Measurements from ENCODE around the gene LRPPRC. TPM values are rescaled to one million over a fixed set of nuclear protein-coding genes. Genes with fewer than 3 reads are reported as not detected.

Gene LRPPRC
- polyA plus RNA-seq, 1 of the 3 experiments (the other 2 are of a cell fraction): 31.4 TPM

GRCh38 chr2:43890855-43891254 is 104.9 kb downstream of the LRPPRC start:
- peaks cover 87 to 91% of the 10 kb centered on the region in 2 experiments for H3K36me3 ChIP-seq (replicated peaks in 1 of 2; ENCODE audit: control insufficient read depth in 1 of 2, insufficient read depth in 2 of 2, low read length in 1 of 2)
- CTCF ChIA-PET: interaction anchor here (5.5 kb wide), 1 partner anchor 13 kb away, joined by 42 read pairs; no protein-coding TSS in a partner anchor
- no peaks in the 10 kb centered on the region for H3K9me3 ChIP-seq
- TF ChIP-seq ZBTB33 (IDR thresholded peaks at IDR 0.05; ENCODE audit: borderline replicate concordance, low read depth) (no peak), NFIC (IDR thresholded peaks at IDR 0.05; ENCODE audit: borderline replicate concordance) (no peak), MEF2A (IDR thresholded peaks at IDR 0.05; ENCODE audit: borderline replicate concordance, low read depth) (no peak), TCF12 (IDR thresholded peaks at IDR 0.05) (no peak), FOXM1 (IDR thresholded peaks at IDR 0.05; ENCODE audit: low read depth) (no peak), RAD21 (IDR thresholded peaks at IDR 0.05; ENCODE audit: low read length) (no peak), CTCF (IDR thresholded peaks at IDR 0.05) (no peak), SMC3 (IDR thresholded peaks at IDR 0.05; ENCODE audit: low read depth, low read length) (no peak), MAX (IDR thresholded peaks at IDR 0.05; ENCODE audit: low read depth) (no peak), ELF1 (IDR thresholded peaks at IDR 0.05) (no peak), TAF1 (IDR thresholded peaks at IDR 0.05; ENCODE audit: borderline replicate concordance, low read depth, low read length) (no peak), REST (IDR thresholded peaks at IDR 0.05; ENCODE audit: low read depth, low read length) (no peak), RFX5 (IDR thresholded peaks at IDR 0.05; ENCODE audit: low read length) (no peak), POLR2AphosphoS5 (IDR thresholded peaks at IDR 0.05; ENCODE audit: low read depth, low read length) (no peak), USF2 (IDR thresholded peaks at IDR 0.05; ENCODE audit: borderline replicate concordance, low read depth, low read length) (no peak)
- no peak for DNase-seq
- H3K27me3 ChIP-seq (ENCODE audit: insufficient read depth): no peaks in the 10 kb centered on the region
- no peak overlapping the region for H3K4me3 ChIP-seq (ENCODE audit: low read depth in 2 of 2, low read length in 1 of 2)
- H3F3A ChIP-seq (replicated peaks; ENCODE audit: insufficient read depth): no peaks in the 10 kb centered on the region
- no peak overlapping the region for H2AFZ ChIP-seq (ENCODE audit: low read depth)
- H4K20me1 ChIP-seq (ENCODE audit: insufficient read depth): no peaks in the 10 kb centered on the region
- no peaks in the 10 kb centered on the region for H3K4me1 ChIP-seq (ENCODE audit: control insufficient read depth in 1 of 2, insufficient read depth in 2 of 2, low read depth in 1 of 2, low read length in 1 of 2)
- no peaks in the 10 kb centered on the region for H3K9me2 ChIP-seq
- H3K27ac ChIP-seq (ENCODE audit: low read depth in 2 of 2, low read length in 1 of 2): no peak overlapping the region
- POLR2A ChIA-PET: no interaction called here
- no peaks in the 10 kb centered on the region for H3K79me2 ChIP-seq (ENCODE audit: insufficient read depth)
- H3K9ac ChIP-seq: no peak overlapping the region
- WGBS (ENCODE audit: low lambda C conversion rate): 90% methylated on average over 4 of the region's 4 CpGs
- H3K4me2 ChIP-seq: no peak overlapping the region

Measured in SK-N-SH (cell line).